HepG2 (cell line): Measurements from ENCODE around the gene CDH13. TPM values are rescaled to one million over a fixed set of nuclear protein-coding genes. Genes with fewer than 3 reads are reported as not detected.

ENCODE experiments used
- CHCHD3 ChIP-seq: sonication (generic); formaldehyde crosslinking; IDR thresholded peaks from 2 replicates; pipeline ENCODE4 v1.8.0; 2022; ENCODE audit warnings: mild to moderate bottlenecking, missing genetic modification reagents, moderate library complexity
- ETV5 ChIP-seq: IDR thresholded peaks from 2 replicates; pipeline ENCODE4 v1.6.1; 2018; ENCODE audit warnings: missing biosample characterization, missing genetic modification reagents, inconsistent platforms, borderline replicate concordance
- MAF1 ChIP-seq: sonication (generic); formaldehyde crosslinking; IDR thresholded peaks from 2 replicates; pipeline ENCODE4 v1.5.0; 2020; ENCODE audit warnings: missing genetic modification reagents, borderline replicate concordance
- ONECUT2 ChIP-seq: sonication (generic); formaldehyde crosslinking; IDR thresholded peaks from 2 replicates; pipeline ENCODE4 v1.4.0; 2020; ENCODE audit warnings: missing genetic modification reagents
- RXRA ChIP-seq: sonication (generic); formaldehyde crosslinking; IDR thresholded peaks from 2 replicates; pipeline ENCODE4 v1.5.1; 2020; ENCODE audit warnings: missing genetic modification reagents
- STAG1 ChIP-seq: sonication (generic); formaldehyde crosslinking; IDR thresholded peaks from 2 replicates; pipeline ENCODE4 v1.4.0; 2020; ENCODE audit warnings: missing genetic modification reagents
- TCF12 ChIP-seq, 2 experiments: fragments of 450-650 bp in 1 of 2; sonication (generic) in 1 of 2; formaldehyde crosslinking in 1 of 2; IDR thresholded peaks; 2 replicates each; pipeline versions ENCODE4 v1.6.1 to v1.8.0; 2017 to 2022; ENCODE audit warnings: antibody characterized with exemption in 1 of 2, mild to moderate bottlenecking in 1 of 2, missing genetic modification reagents in 1 of 2, moderate library complexity in 1 of 2
- YEATS4 ChIP-seq: sonication (generic); formaldehyde crosslinking; IDR thresholded peaks from 2 replicates; pipeline ENCODE4 v1.4.0; 2020; ENCODE audit warnings: missing genetic modification reagents, borderline replicate concordance
- ZBTB7A ChIP-seq: sonication (generic); formaldehyde crosslinking; IDR thresholded peaks from 2 replicates; pipeline ENCODE4 v1.8.0; 2022; ENCODE audit warnings: mild to moderate bottlenecking, missing genetic modification reagents
- ZNF354B ChIP-seq: sonication (generic); formaldehyde crosslinking; IDR thresholded peaks from 2 replicates; pipeline ENCODE4 v1.8.0; 2022; ENCODE audit warnings: mild to moderate bottlenecking, missing genetic modification reagents
- ZNF564 ChIP-seq: sonication (generic); formaldehyde crosslinking; IDR thresholded peaks from 2 replicates; pipeline ENCODE4 v1.8.1; 2023; ENCODE audit warnings: mild to moderate bottlenecking, missing genetic modification reagents
- polyA plus RNA-seq, 8 experiments: library from polyadenylated mRNA; depleted of rRNA in 3 of 8; stranded (reverse) in 7 of 8; unstranded in 1 of 8; fragments of >200 nt; fragmentation: Illumina TruSeq in 4 of 8; extraction: Trizol in 4 of 8; gene quantifications; 2 replicates each; pipeline versions ENCODE4 v1.2.1 to v1.2.3, GENCODE V29; 2011 to 2016; ENCODE audit warnings: low read depth in 4 of 8, missing spikeins in 1 of 8, mixed read lengths in 1 of 8; ENCODE audit not compliant: insufficient read depth in 1 of 8
- total RNA-seq, 5 experiments: library from RNA; depleted of rRNA; stranded (reverse); fragments of >200 nt; fragmentation: Illumina TruSeq; extraction: Trizol; gene quantifications; 2 replicates each; pipeline ENCODE4 v1.2.3, GENCODE V29; 2016; ENCODE audit warnings: low read depth in 1 of 5
- TF ChIP-seq, protein P1 (sequence below), 2 experiments: IDR thresholded peaks; 2 replicates each; pipeline ENCODE4 v1.6.1; 2011 to 2012; ENCODE audit warnings: low read length in 2 of 2, borderline replicate concordance in 1 of 2, low read depth in 1 of 2, mild to moderate bottlenecking in 1 of 2, moderate library complexity in 1 of 2
- TF ChIP-seq, protein P2 (sequence below): sonication (generic); formaldehyde crosslinking; IDR thresholded peaks from 2 replicates; pipeline ENCODE4 v1.4.0; 2020; ENCODE audit warnings: missing genetic modification reagents
- TF ChIP-seq, protein P3 (sequence below): sonication (generic); formaldehyde crosslinking; IDR thresholded peaks from 2 replicates; pipeline ENCODE4 v1.5.0; 2020; ENCODE audit warnings: missing genetic modification reagents
- TF ChIP-seq, protein P4 (sequence below): sonication (generic); formaldehyde crosslinking; IDR thresholded peaks from 2 replicates; pipeline ENCODE4 v1.4.0; 2020; ENCODE audit warnings: mild to moderate bottlenecking, missing genetic modification reagents

Gene CDH13
- total and polyA plus RNA-seq, 2 of the 13 experiments (the other 11 are each of a cell fraction or from before 2014, with no cell fraction given) = not detected

DNA sequence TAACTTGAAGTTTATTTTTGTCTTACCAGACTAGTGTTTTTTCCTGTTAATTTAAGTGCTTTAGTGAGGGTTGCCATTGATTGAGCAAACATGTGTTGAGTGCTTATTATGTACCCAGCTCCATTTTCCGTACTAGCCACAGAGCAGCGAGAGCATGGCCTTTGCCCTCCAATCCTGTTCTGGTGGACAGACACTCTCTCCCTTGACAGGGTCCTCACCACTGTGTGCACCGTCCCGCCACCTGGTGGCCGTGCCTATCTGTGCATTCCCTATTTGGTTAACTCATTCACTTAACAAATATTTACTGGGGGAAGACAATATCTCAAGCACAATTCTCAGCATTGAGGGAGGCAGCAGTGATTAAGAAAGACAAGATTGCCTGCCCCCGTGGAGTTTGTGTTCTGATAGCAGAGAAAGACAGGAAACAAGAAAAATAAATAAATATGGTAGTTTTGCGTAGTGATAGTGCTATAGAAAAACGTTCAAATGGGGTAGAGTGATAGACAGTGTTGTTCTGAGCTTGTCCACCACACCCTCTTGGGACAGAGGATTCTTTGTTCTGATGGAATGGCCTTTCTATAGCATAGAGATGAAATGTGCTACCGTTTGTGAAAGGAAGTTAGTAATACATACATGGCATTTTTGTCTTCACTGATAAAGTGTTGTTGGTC lies 13.0 kb downstream of the CDH13 start (continued):
- TF ChIP-seq, protein P1, sequence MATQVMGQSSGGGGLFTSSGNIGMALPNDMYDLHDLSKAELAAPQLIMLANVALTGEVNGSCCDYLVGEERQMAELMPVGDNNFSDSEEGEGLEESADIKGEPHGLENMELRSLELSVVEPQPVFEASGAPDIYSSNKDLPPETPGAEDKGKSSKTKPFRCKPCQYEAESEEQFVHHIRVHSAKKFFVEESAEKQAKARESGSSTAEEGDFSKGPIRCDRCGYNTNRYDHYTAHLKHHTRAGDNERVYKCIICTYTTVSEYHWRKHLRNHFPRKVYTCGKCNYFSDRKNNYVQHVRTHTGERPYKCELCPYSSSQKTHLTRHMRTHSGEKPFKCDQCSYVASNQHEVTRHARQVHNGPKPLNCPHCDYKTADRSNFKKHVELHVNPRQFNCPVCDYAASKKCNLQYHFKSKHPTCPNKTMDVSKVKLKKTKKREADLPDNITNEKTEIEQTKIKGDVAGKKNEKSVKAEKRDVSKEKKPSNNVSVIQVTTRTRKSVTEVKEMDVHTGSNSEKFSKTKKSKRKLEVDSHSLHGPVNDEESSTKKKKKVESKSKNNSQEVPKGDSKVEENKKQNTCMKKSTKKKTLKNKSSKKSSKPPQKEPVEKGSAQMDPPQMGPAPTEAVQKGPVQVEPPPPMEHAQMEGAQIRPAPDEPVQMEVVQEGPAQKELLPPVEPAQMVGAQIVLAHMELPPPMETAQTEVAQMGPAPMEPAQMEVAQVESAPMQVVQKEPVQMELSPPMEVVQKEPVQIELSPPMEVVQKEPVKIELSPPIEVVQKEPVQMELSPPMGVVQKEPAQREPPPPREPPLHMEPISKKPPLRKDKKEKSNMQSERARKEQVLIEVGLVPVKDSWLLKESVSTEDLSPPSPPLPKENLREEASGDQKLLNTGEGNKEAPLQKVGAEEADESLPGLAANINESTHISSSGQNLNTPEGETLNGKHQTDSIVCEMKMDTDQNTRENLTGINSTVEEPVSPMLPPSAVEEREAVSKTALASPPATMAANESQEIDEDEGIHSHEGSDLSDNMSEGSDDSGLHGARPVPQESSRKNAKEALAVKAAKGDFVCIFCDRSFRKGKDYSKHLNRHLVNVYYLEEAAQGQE (IDR thresholded peaks at IDR 0.05; ENCODE audit: borderline replicate concordance in 1 of 2, low read depth in 1 of 2, low read length in 2 of 2) = no peak
- no peak for TF ChIP-seq YEATS4
- peak; percentile 69 for TF ChIP-seq STAG1 (CRISPR knock-in tag)
- no peak for TF ChIP-seq ZNF564 (CRISPR knock-in tag)
- TF ChIP-seq ZNF354B (CRISPR knock-in tag) = 0 out of 2 replicates have a peak, but pooled peaks have one; percentile 80
- TF ChIP-seq MAF1 (CRISPR knock-in tag) = no peak
- TF ChIP-seq ETV5 = no peak
- no peak for TF ChIP-seq CHCHD3
- TF ChIP-seq ZBTB7A (CRISPR knock-in tag) = no peak
- no peak for TF ChIP-seq TCF12 (IDR thresholded peaks at IDR 0.05)
- TF ChIP-seq TCF12 (CRISPR knock-in tag; IDR thresholded peaks at IDR 0.05) = no peak
- no peak for TF ChIP-seq ONECUT2 (CRISPR knock-in tag)
- TF ChIP-seq, protein P2, sequence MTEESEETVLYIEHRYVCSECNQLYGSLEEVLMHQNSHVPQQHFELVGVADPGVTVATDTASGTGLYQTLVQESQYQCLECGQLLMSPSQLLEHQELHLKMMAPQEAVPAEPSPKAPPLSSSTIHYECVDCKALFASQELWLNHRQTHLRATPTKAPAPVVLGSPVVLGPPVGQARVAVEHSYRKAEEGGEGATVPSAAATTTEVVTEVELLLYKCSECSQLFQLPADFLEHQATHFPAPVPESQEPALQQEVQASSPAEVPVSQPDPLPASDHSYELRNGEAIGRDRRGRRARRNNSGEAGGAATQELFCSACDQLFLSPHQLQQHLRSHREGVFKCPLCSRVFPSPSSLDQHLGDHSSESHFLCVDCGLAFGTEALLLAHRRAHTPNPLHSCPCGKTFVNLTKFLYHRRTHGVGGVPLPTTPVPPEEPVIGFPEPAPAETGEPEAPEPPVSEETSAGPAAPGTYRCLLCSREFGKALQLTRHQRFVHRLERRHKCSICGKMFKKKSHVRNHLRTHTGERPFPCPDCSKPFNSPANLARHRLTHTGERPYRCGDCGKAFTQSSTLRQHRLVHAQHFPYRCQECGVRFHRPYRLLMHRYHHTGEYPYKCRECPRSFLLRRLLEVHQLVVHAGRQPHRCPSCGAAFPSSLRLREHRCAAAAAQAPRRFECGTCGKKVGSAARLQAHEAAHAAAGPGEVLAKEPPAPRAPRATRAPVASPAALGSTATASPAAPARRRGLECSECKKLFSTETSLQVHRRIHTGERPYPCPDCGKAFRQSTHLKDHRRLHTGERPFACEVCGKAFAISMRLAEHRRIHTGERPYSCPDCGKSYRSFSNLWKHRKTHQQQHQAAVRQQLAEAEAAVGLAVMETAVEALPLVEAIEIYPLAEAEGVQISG (CRISPR knock-in tag) = peak; percentile 72
- TF ChIP-seq, protein P3, sequence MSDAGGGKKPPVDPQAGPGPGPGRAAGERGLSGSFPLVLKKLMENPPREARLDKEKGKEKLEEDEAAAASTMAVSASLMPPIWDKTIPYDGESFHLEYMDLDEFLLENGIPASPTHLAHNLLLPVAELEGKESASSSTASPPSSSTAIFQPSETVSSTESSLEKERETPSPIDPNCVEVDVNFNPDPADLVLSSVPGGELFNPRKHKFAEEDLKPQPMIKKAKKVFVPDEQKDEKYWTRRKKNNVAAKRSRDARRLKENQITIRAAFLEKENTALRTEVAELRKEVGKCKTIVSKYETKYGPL (CRISPR knock-in tag) = no peak
- 0 out of 2 replicates have a peak, but pooled peaks have one; percentile 25 for TF ChIP-seq RXRA (CRISPR knock-in tag)
- TF ChIP-seq, protein P4, sequence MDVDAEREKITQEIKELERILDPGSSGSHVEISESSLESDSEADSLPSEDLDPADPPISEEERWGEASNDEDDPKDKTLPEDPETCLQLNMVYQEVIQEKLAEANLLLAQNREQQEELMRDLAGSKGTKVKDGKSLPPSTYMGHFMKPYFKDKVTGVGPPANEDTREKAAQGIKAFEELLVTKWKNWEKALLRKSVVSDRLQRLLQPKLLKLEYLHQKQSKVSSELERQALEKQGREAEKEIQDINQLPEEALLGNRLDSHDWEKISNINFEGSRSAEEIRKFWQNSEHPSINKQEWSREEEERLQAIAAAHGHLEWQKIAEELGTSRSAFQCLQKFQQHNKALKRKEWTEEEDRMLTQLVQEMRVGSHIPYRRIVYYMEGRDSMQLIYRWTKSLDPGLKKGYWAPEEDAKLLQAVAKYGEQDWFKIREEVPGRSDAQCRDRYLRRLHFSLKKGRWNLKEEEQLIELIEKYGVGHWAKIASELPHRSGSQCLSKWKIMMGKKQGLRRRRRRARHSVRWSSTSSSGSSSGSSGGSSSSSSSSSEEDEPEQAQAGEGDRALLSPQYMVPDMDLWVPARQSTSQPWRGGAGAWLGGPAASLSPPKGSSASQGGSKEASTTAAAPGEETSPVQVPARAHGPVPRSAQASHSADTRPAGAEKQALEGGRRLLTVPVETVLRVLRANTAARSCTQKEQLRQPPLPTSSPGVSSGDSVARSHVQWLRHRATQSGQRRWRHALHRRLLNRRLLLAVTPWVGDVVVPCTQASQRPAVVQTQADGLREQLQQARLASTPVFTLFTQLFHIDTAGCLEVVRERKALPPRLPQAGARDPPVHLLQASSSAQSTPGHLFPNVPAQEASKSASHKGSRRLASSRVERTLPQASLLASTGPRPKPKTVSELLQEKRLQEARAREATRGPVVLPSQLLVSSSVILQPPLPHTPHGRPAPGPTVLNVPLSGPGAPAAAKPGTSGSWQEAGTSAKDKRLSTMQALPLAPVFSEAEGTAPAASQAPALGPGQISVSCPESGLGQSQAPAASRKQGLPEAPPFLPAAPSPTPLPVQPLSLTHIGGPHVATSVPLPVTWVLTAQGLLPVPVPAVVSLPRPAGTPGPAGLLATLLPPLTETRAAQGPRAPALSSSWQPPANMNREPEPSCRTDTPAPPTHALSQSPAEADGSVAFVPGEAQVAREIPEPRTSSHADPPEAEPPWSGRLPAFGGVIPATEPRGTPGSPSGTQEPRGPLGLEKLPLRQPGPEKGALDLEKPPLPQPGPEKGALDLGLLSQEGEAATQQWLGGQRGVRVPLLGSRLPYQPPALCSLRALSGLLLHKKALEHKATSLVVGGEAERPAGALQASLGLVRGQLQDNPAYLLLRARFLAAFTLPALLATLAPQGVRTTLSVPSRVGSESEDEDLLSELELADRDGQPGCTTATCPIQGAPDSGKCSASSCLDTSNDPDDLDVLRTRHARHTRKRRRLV (CRISPR knock-in tag) = no peak
